Natural killer cell (primary cell): ENCODE data around the gene ACAT2. TPM values are rescaled to one million over a fixed set of nuclear protein-coding genes. Genes with fewer than 3 reads are reported as not detected.

Source experiments
- ATAC-seq, 3 donors: fragments of 150-1000 bp in 2 of 3; fragments of 200-7000 bp in 1 of 3; cut with Tn5 transposase; 1 replicate in 1 of 3; 2 replicates in 2 of 3; pipeline ENCODE4 v1.10.0; 2021; ENCODE audit warnings: mild to moderate bottlenecking in 2 of 3, moderate library complexity in 2 of 3
- DNase-seq, 2 donors: peaks; one replicate each; pipeline versions ENCODE4 v3.0.0 to v3.0.0-alpha.2; 2013 to 2021; ENCODE audit warnings: mixed read lengths in 1 of 2
- H3K27ac ChIP-seq: one replicate; pipeline ENCODE4 v1.5.1; 2013; ENCODE audit warnings: mild to moderate bottlenecking, low read length
- H3K27me3 ChIP-seq: one replicate; pipeline ENCODE4 v1.6.1; 2013; ENCODE audit warnings: low read length; ENCODE audit not compliant: control insufficient read depth, insufficient read depth
- H3K36me3 ChIP-seq: one replicate; pipeline ENCODE4 v1.6.1; 2013; ENCODE audit warnings: low read length; ENCODE audit not compliant: control insufficient read depth, insufficient read depth
- H3K4me1 ChIP-seq: one replicate; pipeline ENCODE4 v1.6.1; 2013; ENCODE audit warnings: low read length; ENCODE audit not compliant: control insufficient read depth, insufficient read depth
- H3K4me3 ChIP-seq: one replicate; pipeline ENCODE4 v1.5.1; 2013; ENCODE audit warnings: low read length
- H3K9me3 ChIP-seq: one replicate; pipeline ENCODE4 v1.6.1; 2013; ENCODE audit warnings: low read length; ENCODE audit not compliant: control insufficient read depth, insufficient read depth
- H3K27ac Mint-ChIP-seq, 2 donors: one replicate each; pipeline ENCODE4 v1.8.0; 2022; ENCODE audit warnings: mild to moderate bottlenecking in 2 of 2, mixed read lengths in 2 of 2, moderate library complexity in 1 of 2
- H3K27me3 Mint-ChIP-seq, 2 donors: one replicate each; pipeline ENCODE4 v1.8.0; 2022; ENCODE audit warnings: low read depth in 2 of 2, mixed read lengths in 2 of 2
- H3K36me3 Mint-ChIP-seq: one replicate; pipeline ENCODE4 v1.8.0; 2022; ENCODE audit warnings: mixed read lengths
- H3K4me1 Mint-ChIP-seq, 2 donors: one replicate each; pipeline ENCODE4 v1.8.0; 2022; ENCODE audit warnings: mixed read lengths in 2 of 2
- H3K4me3 Mint-ChIP-seq: one replicate; pipeline ENCODE4 v1.8.0; 2022; ENCODE audit warnings: mild to moderate bottlenecking, moderate library complexity, mixed read lengths
- H3K9me3 Mint-ChIP-seq, 2 donors: one replicate each; pipeline ENCODE4 v1.8.0; 2022; ENCODE audit warnings: mixed read lengths in 2 of 2
- WGBS: methylation state at CpG from one replicate; pipeline ENCODE4 v1.1.7; 2013; ENCODE audit warnings: missing lambda C conversion rate; ENCODE audit not compliant: insufficient coverage; 5-methylcytosine and 5-hydroxymethylcytosine counted together
- intact Hi-C: fragments of 100-400 bp; cut with micrococcal nuclease; formaldehyde crosslinking; loops from one replicate; pipeline ENCODE4 v1.14.2; 2022
- total RNA-seq, 4 donors: library from RNA; stranded (reverse); fragments of 120-200 nt in 1 of 4; gene quantifications; one replicate each; pipeline versions ENCODE4 v1.2.3 to v1.2.4, GENCODE V29; 2013 to 2022
- TF ChIP-seq, protein P1 (sequence below): fragments of 200-600 bp; IDR thresholded peaks from one replicate; pipeline ENCODE4 v1.8.0; 2022; ENCODE audit warnings: antibody characterized with exemption

ACAT2 gene
- total RNA-seq, 3 donors from 2014 or later (not counting 1 experiment from before 2014, with no cell fraction given), result 21.7 to 31.7 (median 26.5) TPM

DNA sequence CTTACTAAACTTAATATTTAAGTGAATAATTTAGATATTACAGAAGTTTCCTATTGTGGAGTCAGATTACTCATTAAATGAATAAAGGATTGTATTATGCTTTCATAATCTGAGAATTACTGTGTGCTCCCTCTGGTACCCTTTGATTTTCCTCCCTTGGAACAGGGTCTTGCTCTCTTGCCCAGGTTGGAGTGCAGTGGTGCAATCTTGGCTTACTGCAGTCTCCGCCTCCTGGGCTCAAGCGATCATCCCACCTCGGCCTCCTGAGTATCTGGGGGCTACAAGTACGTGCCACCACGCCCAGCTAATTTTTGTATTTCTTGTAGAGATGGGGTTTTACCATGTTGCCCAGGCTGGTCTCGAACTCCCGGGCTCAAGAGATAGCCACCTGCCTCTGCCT lies 24.9 kb upstream of the ACAT2 start:
- Histone ChIP-seq H3K27ac (no peak overlapping the region), H3K9me3 (no peaks in the 10 kb centered on the region), H3K27me3 (no peaks in the 10 kb centered on the region), H3K4me3 (no peak overlapping the region), H3K36me3 (peaks cover 35% of the 10 kb centered on the region), H3K4me1 (peaks cover 17% of the 10 kb centered on the region)
- intact Hi-C loops, result no loop called here
- Mint-ChIP-seq H3K27me3 (no peaks in the 10 kb centered on the region), H3K36me3 (no peaks in the 10 kb centered on the region), H3K4me3 (no peak overlapping the region), H3K9me3 (no peaks in the 10 kb centered on the region), H3K4me1 (peaks cover 24 to 38% of the 10 kb centered on the region in 2 donors), H3K27ac (no peak overlapping the region)
- DNase-seq, result no peak
- whole genome bisulfite sequencing, result 83% methylated on average over 6 of the region's 7 CpGs
- ATAC-seq, result no peak
- TF ChIP-seq, protein P1, sequence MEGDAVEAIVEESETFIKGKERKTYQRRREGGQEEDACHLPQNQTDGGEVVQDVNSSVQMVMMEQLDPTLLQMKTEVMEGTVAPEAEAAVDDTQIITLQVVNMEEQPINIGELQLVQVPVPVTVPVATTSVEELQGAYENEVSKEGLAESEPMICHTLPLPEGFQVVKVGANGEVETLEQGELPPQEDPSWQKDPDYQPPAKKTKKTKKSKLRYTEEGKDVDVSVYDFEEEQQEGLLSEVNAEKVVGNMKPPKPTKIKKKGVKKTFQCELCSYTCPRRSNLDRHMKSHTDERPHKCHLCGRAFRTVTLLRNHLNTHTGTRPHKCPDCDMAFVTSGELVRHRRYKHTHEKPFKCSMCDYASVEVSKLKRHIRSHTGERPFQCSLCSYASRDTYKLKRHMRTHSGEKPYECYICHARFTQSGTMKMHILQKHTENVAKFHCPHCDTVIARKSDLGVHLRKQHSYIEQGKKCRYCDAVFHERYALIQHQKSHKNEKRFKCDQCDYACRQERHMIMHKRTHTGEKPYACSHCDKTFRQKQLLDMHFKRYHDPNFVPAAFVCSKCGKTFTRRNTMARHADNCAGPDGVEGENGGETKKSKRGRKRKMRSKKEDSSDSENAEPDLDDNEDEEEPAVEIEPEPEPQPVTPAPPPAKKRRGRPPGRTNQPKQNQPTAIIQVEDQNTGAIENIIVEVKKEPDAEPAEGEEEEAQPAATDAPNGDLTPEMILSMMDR, result no peak

DNA sequence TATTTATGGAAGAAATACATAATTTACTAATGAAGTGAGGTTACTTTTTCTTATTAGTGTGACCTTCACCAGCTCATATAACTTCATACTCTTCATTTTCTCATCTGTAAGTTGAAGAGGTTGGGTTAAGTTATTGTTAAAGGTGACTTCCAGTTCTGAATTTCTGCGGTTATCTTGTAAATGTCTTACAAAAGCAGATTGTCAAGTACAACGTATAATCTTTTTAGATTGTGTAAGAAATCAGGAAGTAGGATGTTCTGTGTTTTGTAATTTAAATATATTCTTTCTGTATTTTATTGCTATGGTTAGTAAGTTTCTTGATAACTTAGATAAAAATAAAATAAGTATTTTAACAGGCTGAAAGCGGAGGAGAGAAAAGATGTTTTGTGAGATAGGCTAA lies 22.5 kb upstream of the ACAT2 start:
- Histone ChIP-seq H3K4me1 (peaks cover 4% of the 10 kb centered on the region), H3K36me3 (peaks cover 60% of the 10 kb centered on the region), H3K4me3 (no peak overlapping the region), H3K9me3 (no peaks in the 10 kb centered on the region), H3K27me3 (no peaks in the 10 kb centered on the region), H3K27ac (no peak overlapping the region)
- H3K9me3 Mint-ChIP-seq, result no peaks in the 10 kb centered on the region
- H3K36me3 Mint-ChIP-seq, result peaks cover 9% of the 10 kb centered on the region
- intact Hi-C loops, result no loop called here
- no peaks in the 10 kb centered on the region for H3K27me3 Mint-ChIP-seq
- no peak for ATAC-seq
- peak overlapping the region; percentile 15 to 71 for H3K27ac Mint-ChIP-seq
- peaks cover 15 to 26% of the 10 kb centered on the region in 2 donors for H3K4me1 Mint-ChIP-seq
- no peak overlapping the region for H3K4me3 Mint-ChIP-seq
- WGBS, result 63% methylated on average over 2 of the region's 3 CpGs
- TF ChIP-seq, protein P1, result no peak
- no peak for DNase-seq

DNA sequence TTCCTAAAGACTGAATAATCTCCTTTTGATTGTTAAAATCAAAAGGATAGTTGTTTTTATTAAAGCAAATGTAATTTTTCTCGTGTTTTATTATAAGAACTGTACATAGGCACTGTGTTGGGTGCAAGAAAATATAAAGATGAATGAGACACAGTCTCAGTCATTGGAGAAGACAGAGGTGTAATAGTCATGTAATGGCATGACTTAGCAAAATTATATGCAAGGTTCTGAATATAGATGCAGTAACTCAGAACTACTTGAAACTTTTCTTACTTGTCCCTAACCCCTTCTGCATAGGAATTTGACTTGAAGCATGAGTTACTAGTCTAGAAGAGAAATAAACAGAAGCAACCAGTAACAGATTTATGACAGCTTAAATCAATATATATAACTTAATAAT lies 19.7 kb upstream of the ACAT2 start:
- H3K36me3 ChIP-seq, result peaks cover 86% of the 10 kb centered on the region
- peaks cover 26% of the 10 kb centered on the region for H3K36me3 Mint-ChIP-seq
- ATAC-seq, result no peak
- peak overlapping the region in 1 of 2 donors; percentile 71 for H3K27ac Mint-ChIP-seq
- TF ChIP-seq, protein P1, result no peak
- no peak overlapping the region for H3K4me3 Mint-ChIP-seq
- 86% methylated on average over 1 of the region's 1 CpG for WGBS
- H3K9me3 ChIP-seq, result no peaks in the 10 kb centered on the region
- no peaks in the 10 kb centered on the region for H3K4me1 ChIP-seq
- no peak overlapping the region for H3K27ac ChIP-seq
- H3K4me1 Mint-ChIP-seq, result peaks cover 30 to 31% of the 10 kb centered on the region in 2 donors
- H3K4me3 ChIP-seq, result no peak overlapping the region
- intact Hi-C loops, result loop anchor here (5.0 kb wide), 1 partner anchor 45 kb away; the partner anchor contains the start of gene TCP1
- no peaks in the 10 kb centered on the region for H3K27me3 ChIP-seq
- no peak for DNase-seq
- H3K9me3 Mint-ChIP-seq, result no peaks in the 10 kb centered on the region
- H3K27me3 Mint-ChIP-seq, result no peaks in the 10 kb centered on the region

DNA sequence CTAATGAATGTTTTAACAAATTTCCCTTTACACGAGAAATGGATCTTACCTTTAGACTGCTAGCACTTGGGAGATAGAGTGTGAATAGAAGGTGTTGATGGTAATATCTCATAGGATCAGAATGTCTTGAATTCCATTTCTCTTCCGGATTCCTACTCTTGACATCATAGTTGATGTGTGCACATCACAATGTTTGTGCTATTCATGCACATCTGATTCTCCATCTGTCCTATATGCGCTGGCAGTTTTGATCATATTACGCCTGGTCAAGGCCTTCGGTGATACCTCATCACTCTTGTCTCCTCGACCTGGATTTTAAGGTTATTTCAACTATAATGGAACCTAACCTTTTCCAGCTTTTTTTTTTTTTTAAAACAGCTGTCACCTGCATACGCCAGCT lies 16.8 kb upstream of the ACAT2 start:
- no peaks in the 10 kb centered on the region for H3K9me3 ChIP-seq
- ATAC-seq (no peak), DNase-seq (no peak)
- Mint-ChIP-seq H3K27ac (peak overlapping the region; percentile 51 to 79), H3K36me3 (peaks cover 41% of the 10 kb centered on the region), H3K4me1 (peaks cover 15 to 16% of the 10 kb centered on the region in 2 donors), H3K9me3 (no peaks in the 10 kb centered on the region), H3K27me3 (no peaks in the 10 kb centered on the region), H3K4me3 (no peak overlapping the region)
- WGBS, result 90% methylated on average over 5 of the region's 7 CpGs
- TF ChIP-seq, protein P1, result no peak
- no peaks in the 10 kb centered on the region for H3K4me1 ChIP-seq
- intact Hi-C loops, result no loop called here
- H3K27ac ChIP-seq, result no peak overlapping the region
- H3K27me3 ChIP-seq, result no peaks in the 10 kb centered on the region
- H3K4me3 ChIP-seq, result no peak overlapping the region
- peaks cover 98% of the 10 kb centered on the region for H3K36me3 ChIP-seq
